Adipose tissue (tissue), 3 donors: ENCODE results near the gene BANK1. TPM values are rescaled to one million over a fixed set of nuclear protein-coding genes. Genes with fewer than 3 reads are reported as not detected.

Experiments used
- H3K27ac ChIP-seq: one replicate; pipeline ENCODE4 v1.5.1; 2013; ENCODE audit warnings: low read depth, low read length
- WGBS, 3 donors: extraction: QIAGEN DNeasy Blood & Tissue Kit; methylation state at CpG; one replicate each; pipeline ENCODE4 v1.1.7; 2013; 5-methylcytosine and 5-hydroxymethylcytosine counted together
- polyA plus RNA-seq, 3 donors: library from polyadenylated mRNA; stranded (reverse); fragments of 200-250 nt; gene quantifications; one replicate each; pipeline ENCODE4 v1.2.3, GENCODE V29; 2013
- donor health status: healthy with polysubstance abuse.
- donor health status: Bipolar disorder and iron deficiency.
- donor health status: healthy.

BANK1 gene
- 1 to 10 TPM; 1.0 to 6.5 (median 4.4) TPM for polyA plus RNA-seq

GRCh38 chr4:101790521-101791181 is at the start of gene BANK1:
Gene BANK1 (plus strand): TSS chr4:101790730. CDS start chr4:101790881, 151 bp downstream.
- no peak within 1 kb of the TSS for H3K27ac ChIP-seq
- 6 to 10% (median 6%) methylated on average over 44 of the region's 44 CpGs for WGBS, 3 donors

- WGBS, 3 donors, result 57 to 60% (median 60%) methylated on average over 2 of the region's 2 CpGs
- H3K27ac ChIP-seq, result no peak overlapping the region
Observed at GRCh38 chr4:101753721-101754120, 36.8 kb upstream of the BANK1 start.

- 29 to 63% (median 42%) methylated on average over 2 of the region's 2 CpGs for WGBS, 3 donors
- no peak overlapping the region for H3K27ac ChIP-seq
Observed at GRCh38 chr4:101756181-101756580, 34.3 kb upstream of the BANK1 start.

- 12 to 40% (median 24%) methylated on average over 1 of the region's 1 CpG for WGBS, 3 donors
- no peak overlapping the region for H3K27ac ChIP-seq
Observed at GRCh38 chr4:101761405-101761804, 29.1 kb upstream of the BANK1 start.

- 56 to 68% (median 56%) methylated on average over 2 of the region's 2 CpGs for WGBS, 3 donors
- H3K27ac ChIP-seq, result no peak overlapping the region
Observed at GRCh38 chr4:101762025-101762424, 28.5 kb upstream of the BANK1 start.

GRCh38 chr4:101762534-101762933 is 28.0 kb upstream of the BANK1 start:
- H3K27ac ChIP-seq, result no peak overlapping the region
- WGBS, 3 donors, result 55 to 59% (median 55%) methylated on average over 2 of the region's 2 CpGs

GRCh38 chr4:101763576-101763975 is 27.0 kb upstream of the BANK1 start:
- 80 to 95% (median 94%) methylated on average over 1 of the region's 1 CpG for WGBS, 3 donors

GRCh38 chr4:101774807-101775206 is 15.7 kb upstream of the BANK1 start:
- WGBS, 3 donors, result 61 to 73% (median 68%) methylated on average over 1 of the region's 1 CpG
- H3K27ac ChIP-seq, result no peak overlapping the region

More at GRCh38 chr4:101763576-101763975, 27.0 kb upstream of the BANK1 start:
- no peak overlapping the region for H3K27ac ChIP-seq

- WGBS, 3 donors, result 68 to 94% (median 94%) methylated on average over 1 of the region's 1 CpG
- H3K27ac ChIP-seq, result no peak overlapping the region
Observed at GRCh38 chr4:101777431-101777830, 13.1 kb upstream of the BANK1 start.

GRCh38 chr4:101780284-101780683 is 10.2 kb upstream of the BANK1 start:
- 85 to 95% (median 94%) methylated on average over 5 of the region's 5 CpGs for WGBS, 3 donors
- H3K27ac ChIP-seq, result no peak overlapping the region

GRCh38 chr4:101782546-101782945 is 8.0 kb upstream of the BANK1 start:
- WGBS, 3 donors, result 59 to 87% (median 65%) methylated on average over 2 of the region's 2 CpGs
- H3K27ac ChIP-seq, result no peak overlapping the region

- WGBS, 3 donors, result 65 to 86% (median 80%) methylated on average over 1 of the region's 1 CpG
- no peak overlapping the region for H3K27ac ChIP-seq
Observed at GRCh38 chr4:101784957-101785356, 5.6 kb upstream of the BANK1 start.

- H3K27ac ChIP-seq, result no peak overlapping the region
- WGBS, 3 donors, result 66 to 76% (median 71%) methylated on average over 1 of the region's 1 CpG
Observed at GRCh38 chr4:101785486-101785885, 5.0 kb upstream of the BANK1 start.

GRCh38 chr4:101787701-101788316 is 2.7 kb upstream of the BANK1 start:
- 78 to 81% (median 80%) methylated on average over 4 of the region's 4 CpGs for WGBS, 3 donors
- no peak overlapping the region for H3K27ac ChIP-seq

GRCh38 chr4:101791182-101791558 is 640 bp downstream of the BANK1 start:
- H3K27ac ChIP-seq, result no peak overlapping the region
- 28 to 30% (median 28%) methylated on average over 12 of the region's 12 CpGs for WGBS, 3 donors

- WGBS, 3 donors, result 48 to 61% (median 52%) methylated on average over 4 of the region's 4 CpGs
- no peak overlapping the region for H3K27ac ChIP-seq
Observed at GRCh38 chr4:101792056-101792590, 1.6 kb downstream of the BANK1 start.

- no peak overlapping the region for H3K27ac ChIP-seq
Observed at GRCh38 chr4:101793397-101793796, 2.9 kb downstream of the BANK1 start.

- H3K27ac ChIP-seq, result no peak overlapping the region
- WGBS, 3 donors, result 73 to 82% (median 76%) methylated on average over 1 of the region's 1 CpG
Observed at GRCh38 chr4:101794806-101795205, 4.3 kb downstream of the BANK1 start.

GRCh38 chr4:101795704-101796103 is 5.2 kb downstream of the BANK1 start:
- H3K27ac ChIP-seq, result no peak overlapping the region

- WGBS, 3 donors, result 66 to 76% (median 70%) methylated on average over 3 of the region's 3 CpGs
- no peak overlapping the region for H3K27ac ChIP-seq
Observed at GRCh38 chr4:101801958-101802357, 11.4 kb downstream of the BANK1 start.
